Neural crest cell (in vitro differentiated cells): ENCODE results near the gene QRFP. TPM values are rescaled to one million over a fixed set of nuclear protein-coding genes. Genes with fewer than 3 reads are reported as not detected.

Experiments
- DNase-seq: peaks from one replicate; pipeline ENCODE4 v3.0.0; 2021; ENCODE audit warnings: low read depth, mixed read lengths, low spot score
- H3K27ac Mint-ChIP-seq: one replicate; pipeline ENCODE4 v1.8.0; 2021; ENCODE audit warnings: mild to moderate bottlenecking, mixed read lengths; ENCODE audit not compliant: unreplicated experiment
- H3K27me3 Mint-ChIP-seq: 2 replicates; pipeline ENCODE4 v1.8.0; 2021; ENCODE audit warnings: low read depth, mild to moderate bottlenecking, mixed read lengths
- H3K36me3 Mint-ChIP-seq: 2 replicates; pipeline ENCODE4 v1.8.0; 2021; ENCODE audit warnings: low read depth, mild to moderate bottlenecking, mixed read lengths
- H3K4me1 Mint-ChIP-seq: 2 replicates; pipeline ENCODE4 v1.8.0; 2021; ENCODE audit warnings: mixed read lengths
- H3K4me3 Mint-ChIP-seq: one replicate; pipeline ENCODE4 v1.8.0; 2021; ENCODE audit warnings: mild to moderate bottlenecking, mixed read lengths
- H3K9me3 Mint-ChIP-seq: 2 replicates; pipeline ENCODE4 v1.8.0; 2021; ENCODE audit warnings: mixed read lengths
- CTCF ChIP-seq: fragments of 200-600 bp; sonication (generic); conservative IDR thresholded peaks from 2 replicates; pipeline ENCODE4 v1.5.0; 2021; ENCODE audit warnings: antibody characterized with exemption, mild to moderate bottlenecking
- total RNA-seq: library from RNA; stranded (reverse); gene quantifications from 2 replicates; pipeline ENCODE4 v1.2.1, GENCODE V29; 2021

QRFP gene
- total RNA-seq, 1 donor from 2014 or later, result not detected

GRCh38 chr9:130927995-130928900 is 31.6 kb upstream of the QRFP start:
- Mint-ChIP-seq H3K27me3 (peaks cover 20% of the 10 kb centered on the region), H3K4me1 (peaks cover 5% of the 10 kb centered on the region), H3K27ac (no peak overlapping the region), H3K9me3 (no peaks in the 10 kb centered on the region), H3K36me3 (no peaks in the 10 kb centered on the region), H3K4me3 (no peak overlapping the region)
- no peak for TF ChIP-seq CTCF
- no peak for DNase-seq

GRCh38 chr9:130927338-130927737 is 30.7 kb upstream of the QRFP start:
- DNase-seq, result no peak
- Mint-ChIP-seq H3K4me3 (no peak overlapping the region), H3K36me3 (no peaks in the 10 kb centered on the region), H3K27me3 (peaks cover 20% of the 10 kb centered on the region), H3K9me3 (no peaks in the 10 kb centered on the region), H3K27ac (no peak overlapping the region), H3K4me1 (peaks cover 6% of the 10 kb centered on the region)
- TF ChIP-seq CTCF, result no peak

GRCh38 chr9:130925050-130925678 is 28.6 kb upstream of the QRFP start:
- Mint-ChIP-seq H3K4me3 (no peak overlapping the region), H3K36me3 (no peaks in the 10 kb centered on the region), H3K9me3 (no peaks in the 10 kb centered on the region), H3K4me1 (peaks cover 20% of the 10 kb centered on the region), H3K27ac (no peak overlapping the region), H3K27me3 (peaks cover 15% of the 10 kb centered on the region)
- no peak for DNase-seq
- no peak for TF ChIP-seq CTCF

- Mint-ChIP-seq H3K4me1 (peaks cover 20% of the 10 kb centered on the region), H3K9me3 (no peaks in the 10 kb centered on the region), H3K36me3 (no peaks in the 10 kb centered on the region), H3K27ac (no peak overlapping the region), H3K4me3 (no peak overlapping the region), H3K27me3 (peaks cover 18% of the 10 kb centered on the region)
- no peak for TF ChIP-seq CTCF
- no peak for DNase-seq
These were observed 27.8 kb upstream of the QRFP start for GRCh38 chr9:130924448-130924788.

- Mint-ChIP-seq H3K9me3 (no peaks in the 10 kb centered on the region), H3K4me1 (peaks cover 20% of the 10 kb centered on the region), H3K27ac (no peak overlapping the region)
These were observed 27.2 kb upstream of the QRFP start for GRCh38 chr9:130923611-130924447.

More at GRCh38 chr9:130923611-130924447, 27.2 kb upstream of the QRFP start:
- H3K36me3 Mint-ChIP-seq, result no peaks in the 10 kb centered on the region
- TF ChIP-seq CTCF, result no peak
- H3K4me3 Mint-ChIP-seq, result no peak overlapping the region
- peaks cover 21% of the 10 kb centered on the region for H3K27me3 Mint-ChIP-seq
- DNase-seq, result no peak
